Activated T-helper 1 cell treated with anti-CD3 and anti-CD28 coated beads, Interleukin-12 subunit alpha, Interleukin-12 subunit beta, Interleukin-2, Interleukin-4 antibody, amounts not matched to agents 30 ng/mL and 10 ng/mL and 1 ng/mL, durations not matched to agents 14 hours and 24 hours and 36 hours (primary cell): ENCODE data around the gene EME2. TPM values are rescaled to one million over a fixed set of nuclear protein-coding genes. Genes with fewer than 3 reads are reported as not detected.

Source experiments
- DNase-seq: peaks from one replicate; pipeline ENCODE4 v3.0.0; 2021; ENCODE audit warnings: low spot score
- H3K27ac Mint-ChIP-seq: one replicate; pipeline ENCODE4 v1.8.0; 2021; ENCODE audit warnings: mild to moderate bottlenecking, mixed read lengths
- H3K27me3 Mint-ChIP-seq: one replicate; pipeline ENCODE4 v1.8.0; 2022; ENCODE audit warnings: mild to moderate bottlenecking, moderate library complexity, mixed read lengths; ENCODE audit not compliant: insufficient read depth
- H3K36me3 Mint-ChIP-seq: one replicate; pipeline ENCODE4 v1.8.0; 2021; ENCODE audit warnings: low read depth, mixed read lengths
- H3K4me1 Mint-ChIP-seq: one replicate; pipeline ENCODE4 v1.8.0; 2021; ENCODE audit warnings: low read depth, mixed read lengths
- H3K4me3 Mint-ChIP-seq: one replicate; pipeline ENCODE4 v1.8.0; 2021; ENCODE audit warnings: mild to moderate bottlenecking, moderate library complexity, mixed read lengths
- H3K9me3 Mint-ChIP-seq: one replicate; pipeline ENCODE4 v1.8.0; 2021; ENCODE audit warnings: mixed read lengths
- intact Hi-C: fragments of 100-400 bp; cut with micrococcal nuclease; formaldehyde crosslinking; loops from one replicate; pipeline ENCODE4 v1.15.1; 2024
- total RNA-seq: library from RNA; stranded (reverse); gene quantifications from 2 replicates; pipeline ENCODE4 v1.2.3, GENCODE V29; 2022

Gene EME2
- total RNA-seq, 1 donor from 2014 or later, result 31.0 TPM

DNA sequence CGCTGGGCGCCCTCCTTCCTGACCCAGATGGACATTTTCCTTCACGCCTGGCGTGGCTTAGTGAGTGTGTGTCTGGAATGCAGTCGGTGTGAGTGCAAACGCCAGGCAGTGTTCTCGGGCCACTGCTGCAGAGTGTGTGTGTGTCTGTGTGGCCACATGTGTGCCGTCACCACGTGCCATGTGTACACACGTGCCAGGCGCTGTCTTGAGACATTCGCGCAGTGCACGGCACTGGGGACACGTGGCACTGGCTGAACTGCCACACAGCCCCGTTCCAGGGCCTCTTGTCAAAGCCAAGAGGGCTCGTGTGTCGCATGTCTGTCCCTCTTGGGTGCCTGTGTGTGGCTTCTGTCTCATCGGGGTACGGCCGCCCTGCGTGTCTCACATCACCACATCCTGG, 37.8 kb upstream of the EME2 start:
- Mint-ChIP-seq H3K36me3 (peaks cover 3% of the 10 kb centered on the region), H3K4me1 (no peaks in the 10 kb centered on the region), H3K27ac (no peak overlapping the region), H3K27me3 (no peaks in the 10 kb centered on the region), H3K4me3 (no peak overlapping the region), H3K9me3 (no peaks in the 10 kb centered on the region)
- intact Hi-C loops, result no loop called here
- no peak for DNase-seq

DNA sequence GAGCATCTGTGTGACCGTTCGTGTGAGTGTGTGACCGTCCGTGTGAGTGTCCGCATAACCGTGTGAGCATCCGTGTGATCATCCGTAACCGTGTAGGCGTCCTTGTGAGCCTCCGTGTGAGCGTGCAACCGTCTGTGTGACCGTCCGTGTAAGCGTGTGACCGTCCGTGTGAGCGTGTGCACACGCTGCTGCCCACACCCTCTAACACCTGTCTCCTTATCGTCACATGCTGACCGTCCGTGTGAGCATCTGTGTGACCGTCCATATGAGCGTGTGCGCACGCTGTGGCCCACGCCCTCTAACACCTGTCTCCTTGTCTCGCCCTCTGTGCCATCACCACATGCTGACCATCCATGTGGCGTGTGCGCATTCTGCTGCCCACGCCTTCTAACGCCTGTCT, 32.4 kb upstream of the EME2 start:
- Mint-ChIP-seq H3K27ac (no peak overlapping the region), H3K9me3 (no peaks in the 10 kb centered on the region), H3K27me3 (no peaks in the 10 kb centered on the region), H3K36me3 (peaks cover 4% of the 10 kb centered on the region), H3K4me1 (no peaks in the 10 kb centered on the region), H3K4me3 (no peak overlapping the region)
- no peak for DNase-seq
- intact Hi-C loops, result no loop called here

DNA sequence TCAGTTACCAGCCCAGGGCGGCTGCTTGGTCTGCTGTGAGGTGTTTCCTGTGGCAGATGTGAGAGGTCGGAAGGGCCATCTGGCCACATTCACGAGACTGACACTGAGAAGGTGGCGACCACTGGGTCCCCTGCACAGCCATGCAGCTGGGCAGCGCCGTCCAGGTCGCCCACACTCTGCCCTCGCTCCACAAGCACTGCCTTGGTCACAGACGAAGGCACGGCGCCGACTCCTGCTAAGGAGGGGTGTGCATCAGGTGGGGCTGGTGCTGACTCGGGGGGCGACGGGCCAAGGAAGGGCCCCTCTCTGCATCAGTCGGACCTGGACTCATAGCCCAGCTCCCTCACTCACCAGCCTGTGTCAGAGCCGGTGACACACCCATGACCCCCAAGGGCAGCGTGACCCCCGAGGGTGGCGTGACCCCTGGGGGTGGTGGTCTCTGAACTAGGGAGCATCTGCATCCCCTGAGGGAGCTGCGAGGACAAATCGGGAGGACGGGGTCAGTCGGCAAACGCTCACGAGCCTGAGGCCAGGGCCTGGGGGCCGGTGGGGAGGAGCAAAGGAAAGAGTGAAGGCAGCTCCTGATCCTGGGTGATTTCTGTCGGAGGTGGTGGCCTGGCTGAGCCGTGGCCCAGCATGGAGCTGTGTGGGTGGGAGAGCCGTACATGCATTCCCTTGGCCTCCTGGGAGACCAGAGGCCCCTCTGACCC, 31.7 kb upstream of the EME2 start:
- intact Hi-C loops, result no loop called here
- H3K4me3 Mint-ChIP-seq, result no peak overlapping the region
- no peaks in the 10 kb centered on the region for H3K9me3 Mint-ChIP-seq
- no peaks in the 10 kb centered on the region for H3K4me1 Mint-ChIP-seq
- no peaks in the 10 kb centered on the region for H3K27me3 Mint-ChIP-seq
- DNase-seq, result no peak
- no peak overlapping the region for H3K27ac Mint-ChIP-seq
- peaks cover 4% of the 10 kb centered on the region for H3K36me3 Mint-ChIP-seq

DNA sequence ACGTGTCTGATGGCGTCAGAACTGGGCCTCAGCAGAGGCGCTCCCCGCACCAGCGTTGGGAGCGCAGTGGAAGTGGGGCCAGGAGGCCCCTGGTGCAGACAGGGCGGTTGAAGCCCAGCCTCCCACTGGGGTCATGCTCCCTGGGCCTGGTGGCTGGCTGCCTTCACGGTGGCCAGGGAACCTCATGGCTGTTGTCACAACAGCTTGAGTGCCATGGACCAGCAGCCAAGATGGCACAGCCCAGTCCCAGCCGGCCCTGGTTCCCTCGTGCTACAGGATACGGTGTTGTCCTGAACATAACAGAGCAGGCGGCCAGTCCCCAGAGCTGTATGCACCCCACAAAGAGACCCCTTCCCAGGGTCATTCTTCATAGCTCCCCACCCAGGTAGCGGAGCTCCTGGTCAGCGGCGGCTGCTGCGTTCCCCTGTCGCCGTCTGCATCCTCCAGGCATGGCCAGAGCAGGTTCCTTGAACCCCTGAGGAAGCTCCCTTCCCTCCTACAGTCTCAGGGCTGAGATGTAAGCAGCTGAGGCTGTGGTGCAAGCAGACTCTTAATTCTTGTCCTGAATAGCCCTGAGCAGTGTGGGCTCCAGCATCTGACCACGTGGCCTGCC, 31.0 kb upstream of the EME2 start:
- H3K27ac Mint-ChIP-seq, result no peak overlapping the region
- H3K9me3 Mint-ChIP-seq, result no peaks in the 10 kb centered on the region
- no peaks in the 10 kb centered on the region for H3K4me1 Mint-ChIP-seq
- no peaks in the 10 kb centered on the region for H3K27me3 Mint-ChIP-seq
- intact Hi-C loops, result no loop called here
- no peak overlapping the region for H3K4me3 Mint-ChIP-seq
- no peak for DNase-seq
- peaks cover 4% of the 10 kb centered on the region for H3K36me3 Mint-ChIP-seq

DNA sequence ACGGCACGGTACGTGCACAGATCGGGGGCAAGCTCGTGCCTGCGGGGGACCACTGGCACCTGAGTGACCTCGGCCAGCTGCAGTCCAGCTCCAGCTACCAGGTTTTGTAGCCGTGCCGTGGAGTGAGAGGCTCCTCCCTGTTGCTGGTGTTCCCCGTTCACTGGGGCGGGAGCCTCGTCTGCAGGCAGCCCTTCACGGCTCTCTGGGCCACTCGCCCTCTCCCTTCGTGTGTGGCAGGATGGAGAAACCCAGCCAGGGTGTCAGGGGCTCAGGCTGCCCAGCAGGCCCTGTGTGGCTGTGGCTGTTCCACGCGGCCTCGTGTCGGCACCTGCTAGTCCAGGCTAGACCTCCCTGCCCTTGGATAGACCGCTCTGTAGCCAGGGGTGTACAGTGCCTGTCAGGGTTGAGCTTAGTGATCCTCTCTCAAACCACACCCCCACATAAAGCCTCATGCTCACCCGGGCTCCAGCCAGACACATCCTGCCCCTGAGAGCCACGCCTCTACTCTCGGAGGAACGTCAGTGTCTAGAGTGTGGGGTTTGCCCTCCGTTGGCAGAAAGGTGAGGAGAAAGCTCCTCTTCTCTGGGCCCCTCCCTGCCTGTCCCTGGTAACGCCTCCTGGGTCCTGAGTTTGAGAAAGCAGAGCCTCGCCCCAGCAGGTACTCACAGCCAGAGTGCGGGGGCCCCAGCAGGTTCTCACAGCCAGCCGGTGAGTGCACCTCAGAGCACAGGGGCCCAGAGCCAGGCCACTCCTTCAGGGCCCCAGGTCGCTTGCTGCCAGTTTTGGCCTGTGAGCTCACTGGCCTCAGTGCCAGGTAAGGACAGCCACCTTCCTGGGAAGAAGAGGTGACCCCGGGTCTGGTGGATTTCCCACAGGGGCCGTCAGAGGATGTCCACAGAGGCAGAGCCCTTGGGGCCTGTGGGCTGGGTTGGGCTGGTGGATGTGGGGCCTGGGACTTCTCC, 29.0 kb upstream of the EME2 start:
- Mint-ChIP-seq H3K36me3 (peaks cover 6% of the 10 kb centered on the region), H3K27me3 (no peaks in the 10 kb centered on the region), H3K9me3 (no peaks in the 10 kb centered on the region), H3K4me1 (no peaks in the 10 kb centered on the region), H3K4me3 (no peak overlapping the region), H3K27ac (no peak overlapping the region)
- no peak for DNase-seq
- intact Hi-C loops, result no loop called here

DNA sequence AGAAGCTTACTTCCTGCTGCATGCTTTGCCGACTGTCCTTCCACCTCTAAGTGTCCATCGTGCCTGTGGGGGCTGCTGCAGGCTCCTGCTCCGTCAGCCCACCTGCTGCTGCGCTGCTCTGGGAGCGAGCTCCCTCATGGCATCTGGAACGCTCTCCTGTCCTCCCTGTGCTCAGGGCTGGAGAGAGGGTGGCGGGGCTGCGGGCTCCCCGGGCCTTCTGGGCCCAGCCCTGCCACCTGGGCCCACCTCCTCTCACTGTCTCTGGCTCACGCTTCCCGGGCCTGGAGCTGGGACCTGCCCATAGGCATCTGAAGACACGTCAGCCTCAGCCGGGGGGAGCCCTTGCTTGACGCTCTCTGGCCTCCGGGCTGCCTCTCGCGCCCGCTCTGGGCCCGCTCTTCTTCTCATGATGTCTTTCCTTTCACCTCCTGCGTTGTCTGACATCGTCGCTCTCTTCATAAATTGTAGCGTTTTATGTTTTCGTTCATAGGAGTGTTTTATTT, 28.2 kb upstream of the EME2 start:
- H3K4me1 Mint-ChIP-seq, result no peaks in the 10 kb centered on the region
- no peak for DNase-seq
- no peaks in the 10 kb centered on the region for H3K27me3 Mint-ChIP-seq
- no peak overlapping the region for H3K4me3 Mint-ChIP-seq
- H3K36me3 Mint-ChIP-seq, result peaks cover 7% of the 10 kb centered on the region
- no peaks in the 10 kb centered on the region for H3K9me3 Mint-ChIP-seq
- no peak overlapping the region for H3K27ac Mint-ChIP-seq
- intact Hi-C loops, result no loop called here

DNA sequence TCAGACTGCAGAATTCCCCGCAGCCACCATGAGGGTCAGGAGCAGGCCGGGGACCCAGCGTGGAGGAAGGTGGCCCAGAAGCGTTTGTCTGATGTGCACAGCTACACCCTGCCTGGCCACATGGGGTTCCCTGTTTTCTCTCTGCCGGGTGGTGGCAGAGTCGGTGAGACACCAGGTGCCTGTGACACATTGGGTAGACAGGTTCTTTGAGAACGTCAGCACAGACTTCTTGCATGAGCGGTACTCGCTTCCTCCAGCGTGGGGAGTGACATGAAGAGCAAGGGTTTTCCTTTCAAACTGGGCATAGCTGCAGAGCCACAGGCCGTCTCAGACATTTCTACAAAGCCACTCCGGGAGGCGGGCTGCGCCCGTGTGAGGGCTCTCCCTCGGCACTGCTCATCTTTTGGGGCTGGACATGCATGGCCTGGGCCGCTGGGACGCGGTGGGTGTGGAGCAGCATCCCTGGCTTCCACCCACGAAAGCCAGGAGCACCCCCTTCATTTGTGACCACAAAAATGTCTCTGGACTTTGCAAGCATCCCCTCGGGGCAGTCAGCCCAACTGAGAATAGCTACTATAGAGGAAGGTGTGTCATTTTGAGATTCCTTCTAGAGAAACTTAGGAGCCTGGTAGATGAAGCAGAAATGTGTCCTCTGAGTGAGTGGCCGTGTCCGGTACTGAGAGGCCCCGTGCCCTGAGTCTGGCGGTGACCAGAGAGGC, 27.3 kb upstream of the EME2 start:
- no peaks in the 10 kb centered on the region for H3K4me1 Mint-ChIP-seq
- H3K9me3 Mint-ChIP-seq, result no peaks in the 10 kb centered on the region
- peaks cover 9% of the 10 kb centered on the region for H3K36me3 Mint-ChIP-seq
- no peak for DNase-seq
- H3K27ac Mint-ChIP-seq, result no peak overlapping the region
- no peak overlapping the region for H3K4me3 Mint-ChIP-seq
- no peaks in the 10 kb centered on the region for H3K27me3 Mint-ChIP-seq
- intact Hi-C loops, result no loop called here

DNA sequence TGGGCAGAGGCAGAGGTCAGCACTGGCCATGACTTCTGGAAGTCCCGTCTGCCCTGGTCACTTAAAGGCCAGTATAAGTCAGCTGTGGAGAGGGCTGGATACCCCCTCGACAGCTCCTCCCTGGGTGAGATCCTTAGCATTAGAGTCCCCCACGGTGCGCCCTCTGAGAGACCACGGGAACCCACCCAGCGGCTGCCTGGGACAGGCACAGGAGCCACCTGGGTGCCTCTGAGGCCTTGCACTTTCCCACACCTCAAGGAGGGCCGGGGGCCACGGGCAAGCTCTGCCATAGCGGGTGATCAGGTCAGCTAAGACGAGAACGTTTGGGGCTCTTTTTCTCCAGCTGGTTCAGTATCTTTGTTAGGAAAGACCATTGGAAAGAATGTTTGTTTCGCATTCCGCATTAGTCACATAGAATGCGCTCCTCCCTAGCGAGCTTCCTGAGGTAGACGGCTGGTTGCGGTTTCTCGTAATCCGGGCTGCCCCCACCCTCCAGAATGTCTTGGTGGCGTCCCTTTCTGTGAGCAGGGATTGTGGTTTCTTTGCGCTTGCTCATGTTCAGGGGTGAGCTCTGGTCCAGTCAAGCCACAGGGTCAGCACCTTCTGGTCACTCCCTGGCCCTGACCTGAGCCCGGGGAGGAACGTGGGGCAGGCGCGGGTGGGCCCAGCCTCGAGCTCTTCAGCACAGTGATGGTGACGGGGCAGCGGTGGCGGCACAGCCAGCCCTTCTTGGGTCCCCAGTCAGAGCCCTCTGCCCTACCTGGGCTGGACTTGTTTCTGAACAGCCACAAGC, 26.5 kb upstream of the EME2 start:
- H3K4me1 Mint-ChIP-seq, result no peaks in the 10 kb centered on the region
- intact Hi-C loops, result no loop called here
- H3K36me3 Mint-ChIP-seq, result peaks cover 9% of the 10 kb centered on the region
- H3K27ac Mint-ChIP-seq, result no peak overlapping the region
- DNase-seq, result no peak
- no peaks in the 10 kb centered on the region for H3K9me3 Mint-ChIP-seq
- no peaks in the 10 kb centered on the region for H3K27me3 Mint-ChIP-seq
- no peak overlapping the region for H3K4me3 Mint-ChIP-seq

DNA sequence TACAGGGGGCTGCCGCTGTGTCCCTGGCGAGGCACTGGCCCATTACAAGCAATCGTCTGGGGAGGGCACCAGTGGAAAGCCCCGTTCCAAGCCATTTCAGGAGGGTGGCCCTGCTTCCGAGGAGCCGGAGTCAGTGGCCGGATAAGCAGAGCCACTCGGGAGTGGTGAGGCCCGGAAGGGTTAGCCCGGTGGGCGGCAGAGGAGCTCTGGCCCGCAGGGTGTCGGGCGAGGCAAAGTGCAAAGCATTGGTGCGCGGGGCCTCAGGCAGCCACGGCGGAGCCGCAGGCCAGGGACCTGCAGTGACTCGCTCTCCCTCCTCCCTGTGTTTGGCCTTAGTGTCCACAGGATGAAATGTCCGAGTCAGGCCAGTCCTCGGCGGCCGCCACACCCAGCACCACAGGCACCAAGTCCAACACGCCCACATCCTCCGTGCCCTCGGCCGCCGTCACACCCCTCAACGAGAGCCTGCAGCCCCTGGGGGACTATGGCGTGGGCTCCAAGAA, 25.9 kb upstream of the EME2 start:
- Mint-ChIP-seq H3K4me1 (no peaks in the 10 kb centered on the region), H3K27ac (no peak overlapping the region), H3K36me3 (peaks cover 9% of the 10 kb centered on the region), H3K9me3 (no peaks in the 10 kb centered on the region), H3K27me3 (no peaks in the 10 kb centered on the region), H3K4me3 (no peak overlapping the region)
- no peak for DNase-seq
- intact Hi-C loops, result no loop called here

DNA sequence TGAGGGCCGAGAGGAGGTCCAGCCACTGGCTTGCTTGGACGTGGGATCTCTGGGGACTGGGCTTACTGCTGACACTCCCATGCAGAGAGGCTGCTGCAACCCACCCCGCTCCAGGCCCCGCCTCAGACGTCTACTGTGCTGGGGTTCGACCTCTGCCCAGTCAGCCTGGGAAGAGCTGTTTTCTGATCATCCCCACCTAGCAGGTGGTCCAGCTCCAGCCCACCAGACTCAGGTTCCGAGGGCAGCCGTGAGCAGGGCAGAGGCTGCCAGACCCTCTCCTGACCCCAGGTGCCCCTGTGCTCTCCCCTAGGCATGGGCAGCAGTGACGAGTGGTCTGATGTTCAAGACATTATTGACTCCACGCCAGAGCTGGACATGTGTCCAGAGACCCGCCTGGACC, 24.7 kb upstream of the EME2 start:
- intact Hi-C loops, result no loop called here
- Mint-ChIP-seq H3K4me1 (no peaks in the 10 kb centered on the region), H3K27ac (no peak overlapping the region), H3K36me3 (peaks cover 9% of the 10 kb centered on the region), H3K4me3 (no peak overlapping the region), H3K9me3 (no peaks in the 10 kb centered on the region), H3K27me3 (no peaks in the 10 kb centered on the region)
- no peak for DNase-seq

DNA sequence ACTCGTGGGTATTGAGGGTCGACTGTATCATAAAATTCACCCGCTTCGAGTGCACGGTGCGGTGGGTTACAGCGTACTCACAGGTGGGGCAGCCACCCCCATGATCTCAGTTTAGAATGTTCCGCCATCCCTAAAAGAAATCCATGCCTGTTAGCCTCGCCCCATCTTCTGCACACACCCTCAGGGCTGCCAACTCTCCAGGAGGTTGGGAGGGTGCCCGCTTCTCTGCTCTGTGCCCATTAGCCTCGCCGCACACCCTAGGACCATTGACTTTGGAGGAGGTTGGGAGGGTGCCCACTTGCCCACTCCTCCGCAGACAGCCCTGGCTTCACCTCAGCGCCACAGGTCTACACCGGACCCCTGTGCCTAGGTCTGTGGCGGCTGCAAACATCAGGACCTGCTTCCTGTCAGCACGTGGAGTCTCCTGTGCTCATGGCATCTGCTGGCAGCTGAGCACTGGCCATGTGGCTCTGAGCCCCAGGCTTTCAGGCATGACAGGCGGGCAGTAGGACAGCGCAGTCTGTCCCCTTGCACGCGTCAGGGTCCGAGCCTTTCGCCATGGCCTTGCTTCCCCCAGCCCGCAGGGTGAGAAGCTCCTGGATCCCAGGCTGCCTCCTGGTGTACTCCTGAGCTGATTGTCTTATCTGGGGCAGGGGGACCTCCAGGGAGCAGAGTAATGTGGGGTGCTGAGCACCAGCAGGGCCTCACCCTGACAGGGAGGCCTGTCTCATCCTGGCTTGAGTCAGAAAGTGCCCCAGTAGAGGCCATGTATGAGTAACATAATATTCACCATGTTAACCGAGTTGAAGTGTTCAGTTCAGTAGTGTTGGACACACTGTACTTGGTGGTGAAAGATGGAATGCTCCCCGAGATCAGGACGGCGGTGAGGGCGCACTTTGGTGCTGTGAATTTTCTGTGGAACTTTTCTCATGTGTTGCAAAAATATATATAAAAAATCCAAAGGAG, 23.2 kb upstream of the EME2 start:
- Mint-ChIP-seq H3K27ac (no peak overlapping the region), H3K4me1 (no peaks in the 10 kb centered on the region), H3K36me3 (peaks cover 11% of the 10 kb centered on the region), H3K4me3 (no peak overlapping the region), H3K27me3 (no peaks in the 10 kb centered on the region), H3K9me3 (no peaks in the 10 kb centered on the region)
- no peak for DNase-seq
- intact Hi-C loops, result no loop called here
